ENCODE results near the gene NXNL1. TPM values are rescaled to one million over a fixed set of nuclear protein-coding genes. Genes with fewer than 3 reads are reported as not detected.

NXNL1 gene
- total and polyA plus RNA-seq, 11 donors: 0.32 to 1.1 (median 0.60) TPM; not detected in 6

DNA sequence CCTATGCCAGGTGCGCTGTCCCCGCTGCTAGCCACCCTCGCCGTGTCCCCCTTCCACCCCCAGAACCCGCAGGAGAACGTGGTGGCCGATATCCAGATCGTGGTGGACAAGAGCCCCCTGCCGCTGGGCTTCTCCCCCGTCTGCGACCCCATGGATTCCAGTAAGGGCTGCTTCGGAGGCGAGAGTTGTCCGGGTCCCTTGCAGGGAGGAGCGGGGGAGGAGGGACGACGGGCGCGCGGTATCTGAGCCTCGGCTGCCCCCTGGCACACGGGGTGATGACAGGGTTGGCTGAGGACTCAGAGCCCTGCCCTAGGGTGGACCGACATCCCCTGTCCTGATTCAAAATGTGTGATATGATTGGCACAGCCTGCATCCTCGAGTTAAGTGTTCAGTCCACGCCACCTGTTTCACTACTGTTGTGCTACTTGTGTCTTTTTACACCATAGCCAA lies 40.2 kb downstream of the NXNL1 start:
- Histone ChIP-seq H3K36me3 (peaks cover 0 to 11% (median 0%) of the 10 kb centered on the region in 9 donors), H3K27ac (peak overlapping the region in 10 of 12 donors; percentile 45 to 86 (median 79)), H3K27me3 (no peaks in the 10 kb centered on the region), H3K9me3 (no peaks in the 10 kb centered on the region), H3K4me1 (peaks cover 0 to 23% (median 10%) of the 10 kb centered on the region in 12 donors), H3K4me3 (peak overlapping the region; percentile 46 to 98 (median 88))
- DNase-seq: peak in 3 of 5 donors; percentile 35 to 52 (median 40)
- TF ChIP-seq POLR2A (IDR thresholded peaks at IDR 0.05): no peak
- TF ChIP-seq, protein P1, sequence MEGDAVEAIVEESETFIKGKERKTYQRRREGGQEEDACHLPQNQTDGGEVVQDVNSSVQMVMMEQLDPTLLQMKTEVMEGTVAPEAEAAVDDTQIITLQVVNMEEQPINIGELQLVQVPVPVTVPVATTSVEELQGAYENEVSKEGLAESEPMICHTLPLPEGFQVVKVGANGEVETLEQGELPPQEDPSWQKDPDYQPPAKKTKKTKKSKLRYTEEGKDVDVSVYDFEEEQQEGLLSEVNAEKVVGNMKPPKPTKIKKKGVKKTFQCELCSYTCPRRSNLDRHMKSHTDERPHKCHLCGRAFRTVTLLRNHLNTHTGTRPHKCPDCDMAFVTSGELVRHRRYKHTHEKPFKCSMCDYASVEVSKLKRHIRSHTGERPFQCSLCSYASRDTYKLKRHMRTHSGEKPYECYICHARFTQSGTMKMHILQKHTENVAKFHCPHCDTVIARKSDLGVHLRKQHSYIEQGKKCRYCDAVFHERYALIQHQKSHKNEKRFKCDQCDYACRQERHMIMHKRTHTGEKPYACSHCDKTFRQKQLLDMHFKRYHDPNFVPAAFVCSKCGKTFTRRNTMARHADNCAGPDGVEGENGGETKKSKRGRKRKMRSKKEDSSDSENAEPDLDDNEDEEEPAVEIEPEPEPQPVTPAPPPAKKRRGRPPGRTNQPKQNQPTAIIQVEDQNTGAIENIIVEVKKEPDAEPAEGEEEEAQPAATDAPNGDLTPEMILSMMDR (IDR thresholded peaks at IDR 0.05): peak in 3 of 12 donors; percentile 11 to 16 (median 14)
- 4 to 8% (median 5%) methylated on average over 16 to 25 of the region's 25 CpGs for WGBS, 4 donors
- peak in 3 of 4 donors; percentile 17 to 41 (median 27) for ATAC-seq
- intact Hi-C loops (cut with DNase I): loop anchor here in 1 of 10 donors (5.0 kb wide), 1 partner anchor 42 kb away; the partner anchor contains the start of gene NXNL1

DNA sequence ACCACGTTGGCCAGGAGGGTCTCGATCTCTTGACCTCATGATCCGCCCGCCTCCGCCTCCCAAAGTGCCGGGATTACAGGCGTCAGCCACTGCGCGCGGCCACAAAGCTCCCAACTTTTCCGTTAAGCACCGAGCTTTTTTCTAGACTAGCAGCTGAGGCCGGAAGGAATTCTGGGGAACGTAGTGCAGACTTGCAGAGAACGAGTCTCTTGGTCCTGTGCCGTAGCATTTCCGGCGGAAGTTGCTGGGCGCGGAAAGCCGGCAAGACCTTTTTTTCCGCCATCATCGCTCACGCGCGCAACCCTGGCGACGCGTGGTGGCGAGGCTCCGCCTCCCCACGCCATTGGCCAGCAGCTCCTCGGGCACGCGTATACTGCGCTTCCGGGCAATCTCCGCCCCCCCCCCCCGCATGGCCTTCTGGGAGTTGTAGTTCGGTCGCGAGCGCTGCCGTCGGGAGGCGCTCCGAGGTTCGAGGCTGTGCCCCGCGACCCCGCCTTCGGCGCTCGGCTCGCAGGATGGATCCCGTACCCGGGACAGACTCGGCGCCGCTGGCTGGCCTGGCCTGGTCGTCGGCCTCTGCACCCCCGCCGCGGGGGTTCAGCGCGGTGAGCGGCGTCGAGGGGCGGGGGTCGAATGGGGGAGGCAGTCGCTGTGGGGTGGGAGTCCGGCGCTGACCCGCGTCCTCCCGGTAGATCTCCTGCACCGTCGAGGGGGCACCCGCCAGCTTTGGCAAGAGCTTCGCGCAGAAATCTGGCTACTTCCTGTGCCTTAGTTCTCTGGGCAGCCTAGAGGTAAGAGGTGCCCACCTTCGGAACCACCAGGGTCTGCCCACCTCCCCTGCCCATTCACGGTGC lies 40.9 kb downstream of the NXNL1 start, which contains the start of gene MVB12A:
Gene MVB12A (plus strand): TSS at position 427 of the 854 bp plus-strand sequence. CDS start 89 bp downstream, at position 516.
- no peaks in the 10 kb centered on the region for H3K27me3 ChIP-seq
- intact Hi-C loops (cut with DNase I): loop anchor here in 2 of 10 donors (1.0 to 5.0 kb wide), 2 partner anchors 42 to 49 kb away; partner anchors contain the start of gene NXNL1 (in 1 of the 2)
- H3K36me3 ChIP-seq: peaks cover 0 to 11% (median 1%) of the 10 kb centered on the region in 9 donors
- H3K4me3 ChIP-seq: peak within 1 kb of the TSS; percentile 46 to 98 (median 88)
- no peaks in the 10 kb centered on the region for H3K9me3 ChIP-seq
- peak within 1 kb of the TSS in 11 of 12 donors; percentile 61 to 90 (median 83) for H3K27ac ChIP-seq
- TF ChIP-seq, protein P1 (IDR thresholded peaks at IDR 0.05): no peak
- peak in 1 of 2 donors; percentile 60 for TF ChIP-seq POLR2A (IDR thresholded peaks at IDR 0.05)
- peak; percentile 95 to 99 (median 98) for ATAC-seq
- H3K4me1 ChIP-seq: peaks cover 0 to 20% (median 9%) of the 10 kb centered on the region in 12 donors
- peak; percentile 98 to 99 (median 98) for DNase-seq
- WGBS, 4 donors: 0 to 3% (median 1%) methylated on average over 6 to 85 of the region's 85 CpGs

DNA sequence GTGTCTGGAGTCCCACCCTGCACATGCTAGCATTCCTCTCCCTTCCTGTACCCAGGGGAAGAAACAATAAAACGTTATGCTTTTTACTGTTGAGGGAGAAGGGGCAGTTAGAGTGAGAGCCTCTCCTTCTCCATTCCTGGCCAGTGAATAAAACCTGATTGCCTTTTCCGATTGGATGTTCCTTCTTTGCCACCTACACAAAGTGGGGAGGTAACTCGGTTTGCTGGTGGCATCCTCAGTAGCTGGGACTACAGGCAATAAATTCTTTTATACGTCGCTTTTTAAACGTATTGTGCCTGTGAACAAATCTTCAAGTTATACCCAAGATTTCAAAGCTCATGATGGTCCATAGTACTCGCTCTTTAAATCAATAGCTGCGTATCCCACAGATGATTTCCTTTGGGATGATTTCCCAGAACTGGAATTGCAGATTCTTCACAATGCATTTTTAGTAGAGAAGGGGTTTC lies 41.5 kb downstream of the NXNL1 start:
- peak overlapping the region in 11 of 12 donors; percentile 61 to 90 (median 83) for H3K27ac ChIP-seq
- H3K9me3 ChIP-seq: no peaks in the 10 kb centered on the region
- TF ChIP-seq, protein P1 (IDR thresholded peaks at IDR 0.05): no peak
- TF ChIP-seq POLR2A (IDR thresholded peaks at IDR 0.05): no peak
- DNase-seq (no peak), ATAC-seq (no peak)
- WGBS, 4 donors: 28 to 38% (median 33%) methylated on average over 8 of the region's 8 CpGs
- peaks cover 0 to 13% (median 8%) of the 10 kb centered on the region in 9 donors for H3K36me3 ChIP-seq
- H3K27me3 ChIP-seq: no peaks in the 10 kb centered on the region
- H3K4me3 ChIP-seq: peak overlapping the region in 11 of 12 donors; percentile 14 to 98 (median 89)
- intact Hi-C loops (cut with DNase I): loop anchor here in 1 of 10 donors (1.0 kb wide), 1 partner anchor 50 kb away; no protein-coding TSS in a partner anchor
- H3K4me1 ChIP-seq: peaks cover 0 to 18% (median 9%) of the 10 kb centered on the region in 12 donors

All from heart left ventricle (tissue), 16 donors.